ENCODE results near the gene LRMDA. TPM values are rescaled to one million over a fixed set of nuclear protein-coding genes. Genes with fewer than 3 reads are reported as not detected.

The LRMDA gene
- total and polyA plus RNA-seq, 2 donors (not counting 1 experiment from before 2014, with no cell fraction given), result 0.12 TPM; not detected in 1

- H3K79me2 ChIP-seq (ENCODE audit: control insufficient read depth, insufficient read depth, low read length), result no peaks in the 10 kb centered on the region
- TF ChIP-seq EZH2 (IDR thresholded peaks at IDR 0.05; ENCODE audit: borderline replicate concordance, insufficient read depth, low read depth, low read length, poor library complexity, severe bottlenecking) (no peak), CTCF (IDR thresholded peaks at IDR 0.05) (no peak)
- Mint-ChIP-seq H3K9me3 (ENCODE audit: insufficient read depth) (peaks cover 7% of the 10 kb centered on the region), H3K27me3 (peaks cover 3% of the 10 kb centered on the region), H3K27ac (no peak overlapping the region), H3K4me1 (no peaks in the 10 kb centered on the region), H3K4me3 (no peak overlapping the region)
- no peaks in the 10 kb centered on the region for H3K4me1 ChIP-seq (ENCODE audit: control insufficient read depth in 2 of 2, insufficient read depth in 2 of 2, low read length in 2 of 2)
- no peaks in the 10 kb centered on the region for H3K36me3 ChIP-seq (replicated peaks in 1 of 2; ENCODE audit: control extremely low read depth in 1 of 2, control insufficient read depth in 1 of 2, extremely low read depth in 1 of 2, insufficient read depth in 2 of 2, low read length in 1 of 2)
- no peaks in the 10 kb centered on the region for H4K20me1 ChIP-seq (ENCODE audit: control insufficient read depth, insufficient read depth, low read length, poor library complexity, severe bottlenecking)
- no peak overlapping the region for H3K4me2 ChIP-seq (replicated peaks; ENCODE audit: low read depth, low read length, poor library complexity, severe bottlenecking)
- DNase-seq (no peak), ATAC-seq (ENCODE audit: low read depth) (no peak)
- H3K4me3 ChIP-seq (ENCODE audit: control extremely low read depth in 1 of 5, extremely low read depth in 1 of 5, insufficient read depth in 1 of 5, low read depth in 2 of 5, low read length in 4 of 5), result no peak overlapping the region
- H2AFZ ChIP-seq (ENCODE audit: insufficient read depth, low read depth, low read length, poor library complexity, severe bottlenecking), result no peak overlapping the region
- ChIA-PET POLR2A (no interaction called here), CTCF (no interaction called here)
- no peak overlapping the region for H3K27ac ChIP-seq (ENCODE audit: low read length in 2 of 2)
- no peak overlapping the region for H3K9ac ChIP-seq (ENCODE audit: low read length)
- H3K9me3 ChIP-seq (ENCODE audit: control extremely low read depth in 1 of 3, control insufficient read depth in 2 of 3, insufficient read depth in 1 of 3, low read length in 2 of 3), result peaks cover 0 to 3% (median 0%) of the 10 kb centered on the region in 3 donors
- 74% methylated on average over 3 of the region's 8 CpGs for WGBS (ENCODE audit: insufficient coverage)
- H3K27me3 ChIP-seq (replicated peaks in 1 of 4; ENCODE audit: control extremely low read depth in 1 of 4, control insufficient read depth in 3 of 4, insufficient read depth in 4 of 4, low read length in 3 of 4), result peaks cover 0 to 2% (median 0%) of the 10 kb centered on the region in 4 experiments
- intact Hi-C loops (cut with micrococcal nuclease), result no loop called here
Measured at GRCh38 chr10:75511011-75511410, 79.6 kb downstream of the LRMDA start.

GRCh38 chr10:75512203-75512933, 80.9 kb downstream of the LRMDA start:
- Mint-ChIP-seq H3K27me3 (peaks cover 3% of the 10 kb centered on the region), H3K27ac (no peak overlapping the region), H3K4me1 (no peaks in the 10 kb centered on the region), H3K4me3 (no peak overlapping the region), H3K9me3 (ENCODE audit: insufficient read depth) (peaks cover 9% of the 10 kb centered on the region)
- H3K9ac ChIP-seq (ENCODE audit: low read length), result no peak overlapping the region
- intact Hi-C loops (cut with micrococcal nuclease), result no loop called here
- no peak for TF ChIP-seq EZH2 (IDR thresholded peaks at IDR 0.05; ENCODE audit: borderline replicate concordance, insufficient read depth, low read depth, low read length, poor library complexity, severe bottlenecking)
- TF ChIP-seq CTCF (IDR thresholded peaks at IDR 0.05), result no peak
- no peaks in the 10 kb centered on the region for H3K79me2 ChIP-seq (ENCODE audit: control insufficient read depth, insufficient read depth, low read length)
- no peak overlapping the region for H2AFZ ChIP-seq (ENCODE audit: insufficient read depth, low read depth, low read length, poor library complexity, severe bottlenecking)
- no peak overlapping the region for H3K4me2 ChIP-seq (replicated peaks; ENCODE audit: low read depth, low read length, poor library complexity, severe bottlenecking)
- CTCF ChIA-PET, result no interaction called here
- no peak for DNase-seq
- ATAC-seq (ENCODE audit: low read depth), result no peak
- H3K9me3 ChIP-seq (ENCODE audit: control extremely low read depth in 1 of 3, control insufficient read depth in 2 of 3, insufficient read depth in 1 of 3, low read length in 2 of 3), result peaks cover 0 to 3% (median 0%) of the 10 kb centered on the region in 3 donors
- H3K27ac ChIP-seq (ENCODE audit: low read length in 2 of 2), result no peak overlapping the region
- POLR2A ChIA-PET, result no interaction called here
- no peaks in the 10 kb centered on the region for H4K20me1 ChIP-seq (ENCODE audit: control insufficient read depth, insufficient read depth, low read length, poor library complexity, severe bottlenecking)
- no peaks in the 10 kb centered on the region for H3K4me1 ChIP-seq (ENCODE audit: control insufficient read depth in 2 of 2, insufficient read depth in 2 of 2, low read length in 2 of 2)
- no peaks in the 10 kb centered on the region for H3K36me3 ChIP-seq (replicated peaks in 1 of 2; ENCODE audit: control extremely low read depth in 1 of 2, control insufficient read depth in 1 of 2, extremely low read depth in 1 of 2, insufficient read depth in 2 of 2, low read length in 1 of 2)
- WGBS (ENCODE audit: insufficient coverage), result 94% methylated on average over 7 of the region's 8 CpGs
- H3K4me3 ChIP-seq (ENCODE audit: control extremely low read depth in 1 of 5, extremely low read depth in 1 of 5, insufficient read depth in 1 of 5, low read depth in 2 of 5, low read length in 4 of 5), result no peak overlapping the region
- H3K27me3 ChIP-seq (replicated peaks in 1 of 4; ENCODE audit: control extremely low read depth in 1 of 4, control insufficient read depth in 3 of 4, insufficient read depth in 4 of 4, low read length in 3 of 4), result peaks cover 0 to 2% (median 0%) of the 10 kb centered on the region in 4 experiments
